HG03039 (cell line): ENCODE measurements around the gene ADAMTS6.

ENCODE experiments used
- ATAC-seq: cut with Tn5 transposase; IDR thresholded peaks from one replicate; pipeline ENCODE4 v1.9.1; 2021; ENCODE audit warnings: mild to moderate bottlenecking, moderate library complexity; ENCODE audit not compliant: unreplicated experiment

Gene ADAMTS6

GRCh38 chr5:65290677-65291076 is 191.0 kb downstream of the ADAMTS6 start:
- ATAC-seq, result no peak

GRCh38 chr5:65288657-65289056 is 193.1 kb downstream of the ADAMTS6 start:
- ATAC-seq, result no peak

GRCh38 chr5:65279603-65280002 is 202.1 kb downstream of the ADAMTS6 start:
- ATAC-seq, result no peak

GRCh38 chr5:65276178-65276890 is 205.4 kb downstream of the ADAMTS6 start:
- no peak for ATAC-seq

GRCh38 chr5:65271906-65272305 is 209.8 kb downstream of the ADAMTS6 start:
- ATAC-seq, result no peak

- ATAC-seq, result no peak
Observed at GRCh38 chr5:65268525-65268924, 213.2 kb downstream of the ADAMTS6 start.

- ATAC-seq, result no peak
Observed at GRCh38 chr5:65264420-65264819, 217.3 kb downstream of the ADAMTS6 start.

- no peak for ATAC-seq
Observed at GRCh38 chr5:65263321-65263720, 218.4 kb downstream of the ADAMTS6 start.

- ATAC-seq, result no peak
Observed at GRCh38 chr5:65262649-65263059, 219.1 kb downstream of the ADAMTS6 start.

- no peak for ATAC-seq
Observed at GRCh38 chr5:65262096-65262495, 219.6 kb downstream of the ADAMTS6 start.

GRCh38 chr5:65261499-65261898 is 220.2 kb downstream of the ADAMTS6 start:
- ATAC-seq, result no peak

- ATAC-seq, result no peak
Observed at GRCh38 chr5:65255294-65255693, 226.4 kb downstream of the ADAMTS6 start.

- ATAC-seq, result no peak
Observed at GRCh38 chr5:65252977-65253376, 228.7 kb downstream of the ADAMTS6 start.

- ATAC-seq, result no peak
Observed at GRCh38 chr5:65248896-65249295, 232.8 kb downstream of the ADAMTS6 start.

GRCh38 chr5:65247594-65247993 is 234.1 kb downstream of the ADAMTS6 start:
- no peak for ATAC-seq

GRCh38 chr5:65246741-65247140 is 235.0 kb downstream of the ADAMTS6 start:
- no peak for ATAC-seq

- ATAC-seq, result no peak
Observed at GRCh38 chr5:65244031-65244430, 237.7 kb downstream of the ADAMTS6 start.

- ATAC-seq, result no peak
Observed at GRCh38 chr5:65243161-65243560, 238.6 kb downstream of the ADAMTS6 start.

- ATAC-seq, result no peak
Observed at GRCh38 chr5:65229841-65230240, 251.9 kb downstream of the ADAMTS6 start.

- ATAC-seq, result no peak
Observed at GRCh38 chr5:65213921-65214525, 267.7 kb downstream of the ADAMTS6 start.

- ATAC-seq, result no peak
Observed at GRCh38 chr5:65209341-65209740, 272.4 kb downstream of the ADAMTS6 start.

- ATAC-seq, result no peak
Observed at GRCh38 chr5:65204966-65205365, 276.8 kb downstream of the ADAMTS6 start.

GRCh38 chr5:65203746-65204145 is 278.0 kb downstream of the ADAMTS6 start:
- ATAC-seq, result no peak
